Dermis blood vessel endothelial cell (primary cell): ENCODE results near the gene SH3BP1. TPM values are rescaled to one million over a fixed set of nuclear protein-coding genes. Genes with fewer than 3 reads are reported as not detected.
"Not testable (repeated sequence)": the region's sequence is repeated elsewhere in the genome, so short reads cannot be mapped to it uniquely, and the experiment has no call there.

Experiments
- DNase-seq: peaks from one replicate; pipeline ENCODE4 v3.0.0; 2010
- total RNA-seq: library from RNA; depleted of rRNA; stranded (reverse); fragments of >200 nt; gene quantifications from 2 replicates; pipeline ENCODE4 v1.2.3, GENCODE V29; 2014

Gene SH3BP1
- total RNA-seq, 1 donor from 2014 or later = 0.85 TPM

DNA sequence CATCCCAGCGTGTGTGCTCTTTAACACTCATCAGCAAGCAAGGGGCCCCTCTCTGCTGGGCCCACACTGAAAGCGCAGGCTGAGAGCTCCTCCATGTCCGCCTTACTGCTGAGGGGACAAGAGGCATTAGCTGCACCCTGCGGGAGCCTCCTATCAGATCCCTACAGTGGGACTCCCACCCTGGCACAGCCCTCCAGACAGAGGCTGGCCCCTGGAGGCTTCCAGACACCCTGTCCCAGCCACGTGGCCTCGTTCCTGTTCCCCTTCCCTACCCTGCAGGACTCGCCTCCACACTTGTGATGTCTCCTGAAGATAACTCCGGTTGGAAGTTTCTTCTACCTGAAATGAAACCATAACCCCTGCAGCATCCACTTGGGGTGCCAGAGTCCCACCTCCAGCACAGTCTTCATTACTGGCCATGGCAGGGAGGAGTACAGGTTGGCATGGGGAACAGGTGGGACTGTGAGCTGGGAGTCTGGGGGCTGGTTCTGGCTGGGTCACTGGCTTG lies 5.0 kb upstream of the SH3BP1 start:
- no peak for DNase-seq

GRCh38 chr22:37635157-37635556 lies 4.3 kb upstream of the SH3BP1 start:
- no peak for DNase-seq

- no peak for DNase-seq
Observed at GRCh38 chr22:37636186-37636948, 3.1 kb upstream of the SH3BP1 start.

GRCh38 chr22:37636949-37637273 lies 2.6 kb upstream of the SH3BP1 start:
- DNase-seq = no peak

DNA sequence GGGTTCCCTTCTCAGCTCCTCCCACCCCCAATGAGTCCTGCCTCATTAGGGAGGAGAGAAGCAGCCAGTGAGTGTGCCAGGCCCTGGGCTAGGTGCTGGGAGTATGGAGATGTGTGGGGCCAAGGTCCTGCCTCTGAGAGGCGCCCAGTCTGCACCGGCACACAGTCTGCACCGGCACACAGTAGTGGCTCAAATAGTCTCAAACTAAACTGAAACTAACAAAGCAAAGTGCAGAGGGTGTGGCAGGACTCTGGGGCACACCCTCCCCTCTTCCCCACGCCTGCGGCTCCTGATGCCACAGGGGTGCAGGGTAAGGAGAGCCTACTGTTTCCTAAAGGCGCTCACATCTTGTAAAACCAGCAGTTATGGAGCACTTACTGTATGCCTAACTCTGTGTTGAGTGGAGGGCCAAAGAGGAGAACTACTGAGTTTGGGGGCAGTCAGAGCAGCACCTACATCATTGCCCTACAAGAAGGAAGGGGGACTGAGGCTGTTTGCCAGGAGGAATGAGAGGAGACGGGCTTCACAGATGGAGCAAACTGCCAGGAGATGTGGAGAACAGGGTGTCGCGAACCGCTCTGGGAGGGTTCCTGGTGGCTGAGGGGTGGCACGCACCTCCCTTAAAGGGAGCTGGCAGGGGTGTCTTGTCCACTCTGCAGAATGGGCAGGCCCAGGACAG lies 939 bp upstream of the SH3BP1 start:
- no peak for DNase-seq

DNA sequence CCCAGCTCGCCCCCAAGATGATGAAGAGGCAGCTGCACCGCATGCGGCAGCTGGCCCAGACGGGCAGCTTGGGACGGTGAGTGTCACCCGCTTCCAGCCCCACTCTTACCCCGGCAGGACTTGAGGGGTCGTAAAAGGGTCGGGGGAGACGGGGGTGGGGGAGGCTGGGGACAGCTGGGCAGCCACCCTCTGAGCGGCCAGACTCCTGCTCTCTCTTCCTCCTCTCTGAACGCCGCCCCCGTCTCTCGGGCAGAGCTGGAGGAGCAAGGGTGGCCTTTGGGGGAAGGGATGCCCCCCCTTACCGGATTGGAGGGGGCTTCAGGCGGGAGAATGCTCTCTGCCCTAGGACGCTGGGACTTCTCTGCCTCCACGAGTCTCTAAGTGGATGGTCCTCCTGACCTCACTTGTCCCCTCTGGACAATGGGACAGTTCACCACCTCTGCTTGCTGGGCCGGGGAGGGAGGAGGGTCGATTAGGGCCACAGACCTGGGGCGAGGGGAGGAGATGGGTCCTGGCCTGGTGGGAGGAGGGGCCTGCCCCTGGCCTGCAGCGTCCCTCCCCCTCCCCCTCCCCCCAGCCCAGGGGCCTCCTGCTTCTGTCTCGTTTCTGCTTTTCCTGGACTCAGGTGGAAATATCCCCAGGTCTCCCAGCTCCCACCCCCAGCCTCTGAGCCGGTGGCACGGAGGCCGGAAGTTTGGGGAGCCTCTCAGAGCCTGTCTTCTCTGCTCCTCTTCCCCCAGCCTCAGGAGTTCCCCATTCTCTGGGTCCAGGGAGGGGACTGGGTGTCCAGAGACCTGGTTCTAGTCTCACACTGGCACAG lies 512 bp downstream of the SH3BP1 start:
- no peak for DNase-seq

- DNase-seq = no peak
Observed at GRCh38 chr22:37640591-37641560, 1.4 kb downstream of the SH3BP1 start.

DNA sequence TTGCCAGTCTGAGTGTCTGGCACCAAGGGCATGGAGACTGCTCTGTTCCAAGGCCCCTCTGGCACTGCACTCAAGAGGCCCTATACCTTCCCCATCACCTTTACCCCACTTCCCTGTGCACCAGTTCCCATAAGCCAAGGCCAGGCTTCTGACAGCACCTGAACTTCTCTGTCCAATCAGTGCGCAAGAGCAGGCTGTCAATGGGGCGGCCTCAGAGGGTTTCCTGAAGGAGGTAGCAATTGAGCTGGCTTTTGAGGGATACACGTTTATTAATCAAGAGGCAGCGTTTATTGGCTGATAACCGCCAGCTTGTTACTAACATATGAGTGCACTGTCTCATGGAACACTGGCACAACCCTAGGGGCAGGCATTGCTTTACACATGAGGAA lies 2.1 kb downstream of the SH3BP1 start:
- no peak for DNase-seq

GRCh38 chr22:37643225-37643847 lies 3.9 kb downstream of the SH3BP1 start:
- DNase-seq = peak; percentile 82

DNA sequence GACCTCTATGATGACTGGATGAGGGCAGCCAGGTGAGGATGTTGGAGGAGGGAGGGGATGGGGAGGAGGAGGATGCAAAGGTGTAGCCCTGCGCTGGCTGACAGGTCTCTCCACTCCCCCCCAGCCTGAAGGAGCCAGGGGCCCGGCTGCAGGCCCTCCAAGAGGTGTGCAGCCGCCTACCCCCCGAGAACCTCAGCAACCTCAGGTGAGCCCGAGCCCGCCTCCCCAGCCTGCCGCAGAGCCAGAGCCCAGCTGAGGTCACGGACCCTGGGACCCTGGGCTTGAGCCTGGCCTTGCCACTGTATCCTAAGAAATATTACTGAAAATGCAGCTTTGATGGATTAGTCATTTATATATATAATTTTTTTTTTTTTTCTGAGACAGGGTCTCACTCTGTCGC lies 7.8 kb downstream of the SH3BP1 start:
- no peak for DNase-seq

DNA sequence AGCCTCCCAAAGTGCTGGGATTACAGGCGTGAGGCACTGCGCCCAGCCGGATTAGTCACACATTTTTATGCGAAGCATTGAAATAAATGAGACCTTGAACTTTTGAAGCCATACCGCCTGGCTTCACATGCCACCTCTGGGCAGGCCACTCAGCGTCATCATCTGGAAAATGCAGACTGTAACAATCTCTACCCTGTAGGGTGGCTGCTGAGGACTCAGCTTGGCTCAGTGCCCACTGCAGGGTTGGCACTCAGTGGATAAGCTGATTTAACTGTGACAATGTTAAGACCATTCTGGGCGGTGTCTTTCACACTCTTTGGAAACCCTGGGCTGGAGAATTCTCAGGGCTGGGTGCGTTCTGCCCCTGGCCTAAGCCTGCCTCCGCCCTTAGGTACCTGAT lies 8.5 kb downstream of the SH3BP1 start:
- no peak for DNase-seq

- no peak for DNase-seq
Observed at GRCh38 chr22:37650463-37651136, 11.1 kb downstream of the SH3BP1 start.

DNA sequence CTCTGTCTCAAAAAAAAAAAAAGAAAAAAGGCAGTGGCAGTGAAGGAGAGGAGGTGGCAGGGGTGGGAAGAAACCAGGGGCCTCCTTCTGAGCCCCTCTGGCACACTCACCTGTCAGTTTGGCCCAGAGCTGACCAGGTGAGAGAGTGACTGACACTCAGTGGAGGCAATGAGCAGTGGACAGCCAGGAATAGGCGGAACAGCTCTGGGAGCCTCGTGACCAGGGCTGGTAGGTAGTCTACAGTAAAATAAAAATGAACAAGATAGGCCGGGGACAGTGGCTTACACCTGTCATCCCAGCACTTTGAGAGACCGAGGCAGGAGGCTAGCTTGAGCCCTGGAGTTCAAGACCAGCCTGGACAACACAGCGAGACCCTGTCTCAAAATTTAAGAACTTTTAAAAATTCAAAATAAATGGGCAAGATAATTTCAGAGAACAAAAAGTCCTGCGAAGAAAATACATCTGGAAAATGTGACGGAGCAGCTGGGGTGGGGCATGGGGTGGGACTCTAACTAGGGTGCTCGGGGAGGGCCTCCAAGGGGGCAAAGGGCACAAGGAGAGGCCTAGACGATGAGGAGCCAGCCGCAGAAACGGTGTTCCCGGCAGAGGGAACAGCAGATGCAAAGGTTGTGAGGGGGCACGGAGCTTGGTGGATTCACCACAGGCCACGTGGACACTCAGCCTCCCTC lies 15.2 kb downstream of the SH3BP1 start:
- DNase-seq = no peak

DNA sequence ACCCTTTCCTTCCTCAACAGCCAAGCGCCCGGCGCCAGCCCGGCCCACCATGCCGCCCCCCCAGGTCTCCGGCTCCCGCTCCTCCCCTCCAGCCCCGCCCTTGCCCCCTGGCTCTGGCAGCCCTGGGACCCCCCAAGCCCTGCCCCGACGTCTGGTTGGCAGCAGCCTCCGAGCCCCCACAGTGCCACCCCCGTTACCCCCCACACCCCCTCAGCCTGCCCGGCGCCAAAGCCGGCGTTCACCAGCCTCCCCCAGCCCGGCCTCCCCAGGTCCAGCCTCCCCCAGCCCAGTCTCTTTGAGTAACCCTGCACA lies 15.7 kb downstream of the SH3BP1 start:
- no peak for DNase-seq

- DNase-seq = not testable (repeated sequence)
Observed at GRCh38 chr22:37656583-37656982, 17.1 kb downstream of the SH3BP1 start.

DNA sequence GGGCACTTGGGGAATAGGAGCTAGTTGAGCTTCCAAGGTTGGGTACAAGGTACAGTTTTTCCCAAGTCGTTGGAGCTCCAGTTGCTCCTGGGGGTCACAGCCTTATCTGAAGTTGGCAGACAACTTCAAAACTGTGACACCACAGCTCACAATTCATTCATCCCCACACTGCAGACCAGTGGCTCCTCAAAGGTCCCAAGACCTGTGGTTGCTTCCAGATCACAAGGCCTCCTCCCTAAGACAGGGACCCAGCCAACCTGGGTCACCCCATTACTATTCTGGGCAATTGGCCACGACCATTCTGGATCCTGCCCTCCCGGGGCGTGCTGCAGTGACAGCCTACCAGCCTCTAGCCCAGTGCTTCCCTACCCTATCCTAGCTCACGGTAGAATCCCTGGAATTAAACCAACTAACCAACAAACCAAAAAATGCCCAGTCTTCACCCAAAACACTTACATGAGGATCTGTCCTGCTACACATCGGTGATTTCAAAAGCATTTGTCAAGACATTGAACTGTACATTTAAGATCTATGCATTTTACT lies 18.2 kb downstream of the SH3BP1 start:
- no peak for DNase-seq

GRCh38 chr22:37658133-37659065 lies 18.9 kb downstream of the SH3BP1 start, which contains the start of gene PDXP:
TSS of gene PDXP (plus strand) at chr22:37658723. CDS start at chr22:37658783, 60 bp downstream.
- peak; percentile 100 for DNase-seq

- DNase-seq = no peak
Observed at GRCh38 chr22:37659066-37659896, 19.8 kb downstream of the SH3BP1 start.
